Stimulated activated CD4-positive, alpha-beta T cell treated with anti-CD3 and anti-CD28 coated beads, Interleukin-2, amount 100 ng/mL, for 24 hours (primary cell): ENCODE data around the gene RNF227.
A peak's percentile ranks its signal among the peaks of the same experiment; 100 is the strongest.
"Not testable (repeated sequence)": the region's sequence is repeated elsewhere in the genome, so short reads cannot be mapped to it uniquely, and the experiment has no call there.

Experiments used
- DNase-seq, 2 donors: peaks; one replicate each; pipeline ENCODE4 v3.0.0-alpha.2; 2020

RNF227 gene

DNA sequence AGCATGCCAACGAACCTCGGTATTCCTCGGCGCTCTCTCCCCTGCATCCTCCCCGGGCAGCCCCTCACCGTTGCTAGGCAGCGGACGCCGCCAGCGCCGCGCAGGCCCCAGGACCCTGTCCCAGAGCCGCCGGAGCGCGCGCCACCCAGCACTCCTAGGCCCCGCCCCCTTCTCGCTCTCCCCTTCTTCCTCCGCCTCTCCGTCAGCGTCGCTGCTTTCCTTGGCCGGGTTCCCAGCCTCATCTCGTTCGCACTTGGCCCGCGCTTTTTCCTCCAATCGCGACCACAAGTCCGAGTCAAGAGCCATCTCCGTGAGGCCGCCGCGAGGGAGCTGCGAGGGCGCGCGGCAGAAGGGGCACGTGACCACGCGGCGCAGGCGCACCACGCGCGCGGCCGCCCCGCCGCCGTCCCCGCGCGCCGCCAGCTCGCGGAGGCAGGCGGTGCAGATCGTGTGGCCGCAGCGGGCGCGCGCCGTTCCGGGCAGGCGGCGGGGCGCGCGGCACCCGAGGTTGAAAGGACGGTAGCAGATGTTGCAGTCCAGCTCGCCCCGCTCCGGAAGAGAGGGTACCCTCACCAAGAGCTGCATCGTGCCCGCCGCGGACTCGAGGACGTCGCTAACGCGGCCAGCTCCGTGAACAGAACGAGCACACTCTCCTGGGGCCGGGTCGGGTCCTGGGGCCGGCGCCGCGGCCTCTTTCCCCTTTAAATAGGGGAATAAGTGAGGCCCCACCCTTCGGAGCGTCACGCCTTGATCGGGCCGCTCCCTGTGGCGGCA lies at the start of gene RNF227:
Gene RNF227, minus strand, starts transcription at position 679 of the 774 bp plus-strand sequence. Its CDS starts 94 bp downstream, at position 585.
- peak; percentile 89 to 93 for DNase-seq

DNA sequence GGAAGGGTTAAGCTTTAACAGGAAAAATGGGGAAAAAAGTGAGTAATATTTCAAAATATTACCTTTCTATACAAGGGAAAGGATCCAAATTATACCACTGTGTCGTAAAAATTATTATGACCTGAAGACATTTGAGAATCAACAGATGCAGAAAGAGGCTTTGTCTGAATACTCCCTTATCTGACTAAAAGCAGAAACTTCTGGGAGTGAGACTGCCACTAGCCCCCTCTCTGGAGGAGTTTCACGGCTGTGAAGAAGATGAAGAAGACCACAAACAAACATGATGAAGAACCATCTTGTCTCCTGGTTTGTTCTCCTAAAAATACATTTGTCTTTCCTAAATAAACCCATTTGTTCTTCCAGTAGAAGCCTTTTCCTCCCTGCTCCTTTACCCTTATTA lies 45.3 kb upstream of the RNF227 start:
- no peak for DNase-seq

DNA sequence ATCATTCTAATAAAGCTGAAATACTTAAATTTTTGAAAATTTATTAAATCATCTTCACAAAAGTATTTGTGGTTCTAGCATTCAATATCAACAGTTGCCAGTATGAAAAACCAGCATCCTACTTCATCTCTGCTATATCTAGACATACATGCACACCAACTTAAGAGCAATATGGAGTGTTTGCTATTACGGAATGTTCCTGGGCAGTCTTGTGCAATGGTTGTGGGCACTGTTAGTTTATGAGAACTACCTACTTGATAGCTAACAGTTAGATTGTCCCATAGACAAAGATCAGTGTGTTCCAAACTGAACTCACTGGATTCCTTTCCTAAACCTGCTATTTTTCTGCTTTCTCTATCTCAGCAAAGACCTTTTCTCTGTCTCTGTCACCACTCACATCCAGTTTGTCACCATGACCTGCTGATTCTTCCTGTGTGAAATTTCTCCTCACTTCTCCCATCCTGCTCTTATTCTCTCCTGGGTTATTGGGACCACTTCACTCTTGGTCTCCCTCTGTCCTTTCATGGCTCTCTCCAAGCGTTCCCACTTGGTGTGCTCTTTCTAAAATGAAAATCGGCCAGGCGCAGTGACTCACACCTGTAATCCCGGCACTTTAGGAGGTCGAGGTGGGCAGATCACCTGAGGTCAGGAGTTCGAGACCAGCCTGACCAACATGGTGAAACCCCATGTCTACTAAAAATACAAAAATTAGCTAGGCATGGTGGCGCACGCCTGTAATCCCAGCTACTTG lies 43.6 kb upstream of the RNF227 start:
- DNase-seq: no peak

DNA sequence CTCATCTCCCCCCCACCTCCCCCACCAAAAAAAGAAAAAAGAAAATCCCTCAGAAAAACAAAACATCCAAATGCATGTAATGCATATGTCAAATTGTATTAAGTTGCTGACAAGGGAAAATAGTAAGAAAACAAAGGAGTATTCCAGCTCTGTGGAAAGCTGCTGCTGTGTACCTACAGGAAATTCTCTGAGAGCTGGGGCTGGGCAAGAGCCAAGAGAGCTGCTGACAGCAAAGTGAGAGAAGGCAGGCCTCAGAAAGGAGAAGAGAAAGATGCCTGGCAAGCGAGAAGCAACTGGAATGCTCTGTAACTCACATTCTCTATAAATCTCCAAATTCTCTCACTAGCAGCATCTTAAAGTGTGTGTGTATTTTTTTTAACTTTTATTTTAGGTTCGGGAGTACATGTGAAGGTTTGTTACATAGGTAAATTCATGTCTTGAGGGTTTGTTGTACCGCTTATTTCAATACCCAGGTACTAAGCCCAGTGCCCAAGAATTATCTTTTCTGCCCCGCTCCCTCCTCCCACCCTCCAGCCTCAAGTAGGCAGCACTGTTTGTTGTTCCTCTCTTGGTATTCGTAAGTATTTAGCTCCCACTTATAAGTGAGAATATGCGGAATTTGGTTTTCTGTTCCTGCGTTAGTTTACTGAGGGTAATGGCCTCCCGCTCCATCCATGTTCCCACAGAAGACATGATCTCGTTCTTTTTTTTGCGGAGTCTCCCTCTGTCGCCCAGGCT lies 40.3 kb upstream of the RNF227 start:
- no peak for DNase-seq

DNA sequence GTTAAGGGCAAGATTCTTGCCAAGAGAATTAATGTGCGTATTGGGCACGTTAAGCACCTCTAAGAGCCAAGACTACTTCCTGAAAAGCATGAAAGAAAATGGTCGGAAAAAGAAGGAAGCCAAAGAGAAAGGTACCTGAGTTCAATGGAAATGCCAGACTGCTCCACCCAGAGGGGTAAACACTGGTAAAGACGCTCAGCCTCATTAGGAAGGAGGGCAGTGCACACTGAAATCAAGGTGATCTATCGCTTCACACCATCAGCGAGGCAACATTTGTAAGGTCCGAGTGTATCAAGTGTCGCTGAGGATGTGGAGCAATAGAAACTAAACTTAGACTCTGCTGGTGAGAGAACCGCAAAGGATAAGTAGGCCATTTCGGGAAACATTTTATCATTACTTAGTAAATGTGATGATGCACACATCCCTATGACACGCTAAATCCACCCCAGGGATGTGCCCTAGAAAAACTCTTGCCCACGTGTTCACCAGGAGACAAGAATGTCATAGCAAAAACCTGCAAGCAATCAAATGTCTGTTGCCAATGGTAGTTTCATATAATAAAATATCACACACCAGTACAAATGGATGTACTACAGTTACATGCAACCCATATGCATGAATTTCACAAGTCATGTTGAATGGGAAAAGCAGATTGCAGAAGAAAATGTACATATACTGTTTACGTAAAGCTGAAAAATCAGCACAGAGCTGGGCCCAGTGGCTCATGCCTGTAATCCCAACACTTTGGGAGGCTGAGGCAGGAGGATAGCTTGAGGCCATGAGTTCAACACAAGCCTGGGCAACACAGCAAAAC lies 39.5 kb upstream of the RNF227 start:
- DNase-seq: no peak

DNA sequence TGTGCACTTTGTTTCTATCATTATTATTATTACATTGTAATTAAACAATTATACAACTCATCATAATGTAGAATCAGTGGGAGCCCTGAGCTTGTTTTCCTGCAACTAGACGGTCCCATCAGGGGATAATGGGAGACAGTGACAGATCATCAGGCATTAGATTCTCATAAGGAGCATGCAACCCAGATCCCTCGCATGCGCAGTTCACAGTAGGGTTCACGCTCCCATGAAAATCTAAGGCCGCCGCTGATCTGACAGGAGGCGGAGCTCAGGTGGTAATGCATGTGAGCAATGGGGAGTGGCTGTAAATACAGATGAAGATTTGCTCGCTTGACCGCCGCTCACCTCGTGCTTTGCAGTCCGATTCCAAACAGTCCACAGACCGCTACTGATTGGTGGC lies 37.2 kb upstream of the RNF227 start:
- DNase-seq: not testable (repeated sequence)

DNA sequence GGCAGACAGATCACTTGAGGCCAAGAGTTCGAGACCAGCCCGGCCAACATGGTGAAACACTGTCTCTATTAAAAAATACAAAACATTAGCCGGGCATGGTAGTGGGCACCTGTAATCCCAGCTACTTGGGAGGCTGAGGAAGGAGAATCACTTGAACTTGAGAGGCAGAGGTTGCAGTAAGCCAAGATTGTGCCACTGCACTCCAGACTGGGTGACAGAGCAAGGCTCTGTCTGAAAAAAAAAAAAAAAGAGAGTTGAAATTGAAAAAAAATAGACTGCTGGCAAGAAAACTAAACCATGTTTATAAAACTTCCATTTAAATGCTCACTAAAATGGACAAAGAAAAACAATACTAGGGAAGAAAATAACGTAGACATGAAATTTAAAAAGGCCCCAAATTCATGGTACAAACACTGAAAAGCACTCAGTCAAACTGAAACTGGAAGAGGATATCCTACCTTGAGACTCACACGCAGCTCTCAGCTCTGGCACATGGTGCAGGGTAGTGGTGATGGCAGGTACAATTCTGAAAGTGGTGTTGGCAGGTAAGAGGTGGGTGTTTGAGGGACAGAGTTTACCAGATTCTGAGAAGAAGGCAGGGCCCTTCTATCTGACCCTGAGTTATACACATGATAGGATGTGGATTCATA lies 35.2 kb upstream of the RNF227 start:
- DNase-seq: peak; percentile 45 to 51

DNA sequence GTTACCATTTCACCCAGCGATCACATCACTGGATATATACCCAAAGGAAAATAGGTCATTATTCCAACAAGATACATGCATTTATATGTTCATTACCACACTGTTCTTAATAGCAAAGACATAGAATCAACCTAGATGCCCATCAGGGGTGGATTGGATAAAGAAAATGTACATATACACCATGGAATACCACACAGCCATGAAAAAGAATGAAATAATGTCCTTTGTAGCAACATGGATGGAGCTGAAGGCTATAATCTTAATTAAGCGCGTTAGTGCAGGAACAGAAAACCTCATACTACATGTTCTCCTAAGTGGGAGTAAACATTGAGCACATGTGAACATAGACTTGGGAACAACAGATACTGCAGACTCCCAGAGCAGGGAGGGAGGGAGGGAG lies 34.5 kb upstream of the RNF227 start:
- no peak for DNase-seq

DNA sequence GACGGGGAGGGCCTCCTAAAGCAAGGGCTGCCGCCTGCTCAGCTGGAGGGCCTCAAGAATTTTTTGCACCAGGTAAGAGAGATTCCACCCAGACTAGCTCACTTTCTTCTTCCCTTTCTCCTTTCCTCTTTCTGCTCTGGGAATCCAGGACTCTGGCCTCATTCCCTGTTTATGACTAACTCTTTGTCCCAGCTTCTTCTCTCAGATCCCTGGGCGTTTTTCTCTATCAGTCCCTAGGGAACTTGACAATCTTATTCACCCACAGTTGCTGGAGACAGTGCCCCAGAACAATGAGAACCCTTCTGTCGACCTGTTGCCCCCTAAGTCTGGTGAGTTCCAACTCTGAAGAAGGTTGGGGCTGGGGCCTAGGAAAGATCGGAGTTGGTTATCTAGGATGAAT lies 31.6 kb upstream of the RNF227 start:
- no peak for DNase-seq

DNA sequence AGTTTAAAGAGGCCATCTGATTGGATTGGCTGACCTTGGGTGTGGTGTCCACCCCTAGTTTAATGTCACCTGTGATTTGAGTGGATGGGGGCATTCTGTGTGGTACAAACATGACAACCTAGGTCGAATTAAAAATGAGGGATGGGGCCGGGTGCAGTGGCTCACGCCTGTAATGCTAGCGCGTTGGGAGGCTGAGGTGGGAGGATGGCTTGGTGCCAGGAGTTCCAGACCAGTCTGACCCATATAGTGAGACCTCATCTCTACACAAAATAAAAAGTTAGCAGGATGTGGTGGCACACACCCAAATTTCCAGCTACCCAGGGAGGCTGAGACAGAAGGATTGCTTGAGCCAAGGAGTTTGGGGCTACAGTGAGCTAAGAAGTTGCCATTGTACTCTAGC lies 30.4 kb upstream of the RNF227 start:
- no peak for DNase-seq

DNA sequence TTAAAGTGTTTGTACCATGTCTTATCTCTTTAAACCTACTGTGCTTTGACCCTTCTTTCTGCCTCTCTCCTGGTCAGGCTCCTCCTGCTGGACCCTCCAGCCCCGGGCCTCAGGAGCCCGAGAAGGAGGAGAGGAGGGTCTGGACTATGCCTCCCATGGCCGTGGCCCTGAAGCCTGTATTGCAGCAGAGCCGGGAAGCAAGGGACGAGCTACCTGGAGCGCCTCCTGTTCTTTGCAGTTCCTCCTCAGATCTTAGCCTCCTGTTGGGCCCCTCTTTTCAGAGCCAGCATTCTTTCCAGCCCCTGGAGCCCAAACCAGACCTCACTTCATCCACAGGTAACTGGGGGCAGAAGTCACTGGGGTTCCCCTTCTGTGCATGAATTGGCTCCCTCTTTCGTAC lies 29.6 kb upstream of the RNF227 start:
- DNase-seq: no peak

DNA sequence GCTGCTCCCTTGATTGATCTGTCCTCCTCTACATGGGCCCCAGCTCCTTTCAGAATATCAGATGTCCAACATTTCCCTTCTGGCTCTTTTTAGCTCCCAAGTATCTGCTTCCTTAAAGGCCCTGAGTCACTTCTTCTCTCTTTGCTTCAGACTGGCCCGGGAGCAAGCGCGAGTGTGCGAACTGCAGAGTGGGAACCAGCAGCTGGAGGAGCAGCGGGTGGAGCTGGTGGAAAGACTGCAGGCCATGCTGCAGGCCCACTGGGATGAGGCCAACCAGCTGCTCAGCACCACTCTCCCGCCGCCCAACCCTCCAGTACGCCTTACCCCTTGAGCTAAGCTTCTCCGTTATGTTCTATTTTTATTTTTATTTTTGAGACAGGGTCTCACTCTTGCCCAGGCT lies 28.2 kb upstream of the RNF227 start:
- DNase-seq: no peak

DNA sequence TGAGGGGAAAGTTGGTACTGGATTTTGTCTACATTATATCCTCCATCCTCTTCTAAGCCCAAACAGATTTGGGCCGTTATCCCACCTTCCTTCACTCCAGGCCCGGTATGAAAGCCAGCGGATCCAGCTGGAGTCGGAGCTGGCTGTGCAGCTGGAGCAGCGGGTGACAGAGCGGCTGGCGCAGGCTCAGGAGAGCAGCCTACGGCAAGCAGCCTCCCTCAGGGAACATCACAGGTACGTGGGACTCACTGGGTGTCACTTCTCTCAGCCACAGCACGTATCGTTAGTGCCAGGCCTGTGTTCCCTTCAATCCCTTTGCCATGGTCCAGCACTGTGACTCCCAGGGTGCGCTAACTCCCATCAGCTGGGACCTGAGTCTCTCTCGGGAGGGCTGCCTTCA lies 27.2 kb upstream of the RNF227 start:
- DNase-seq: no peak

DNA sequence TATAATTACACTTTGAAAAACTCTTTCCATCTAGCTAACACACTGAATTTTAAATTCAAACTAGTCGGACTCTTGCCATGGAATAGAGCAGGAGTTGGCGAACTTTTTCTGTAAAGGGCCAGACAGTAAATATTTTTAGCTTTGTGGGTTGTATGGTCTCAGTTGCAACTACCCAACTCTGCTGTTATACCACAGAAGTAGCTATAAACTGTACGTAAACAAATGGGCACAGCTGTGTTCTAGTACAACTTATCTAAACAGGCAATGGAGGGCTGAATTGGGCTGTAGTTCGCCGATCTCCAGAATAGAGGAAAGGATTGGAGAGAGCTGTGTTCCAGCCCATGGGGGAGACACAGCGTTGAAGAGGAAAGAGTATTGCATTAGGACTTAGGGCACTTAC lies 24.7 kb upstream of the RNF227 start:
- no peak for DNase-seq

DNA sequence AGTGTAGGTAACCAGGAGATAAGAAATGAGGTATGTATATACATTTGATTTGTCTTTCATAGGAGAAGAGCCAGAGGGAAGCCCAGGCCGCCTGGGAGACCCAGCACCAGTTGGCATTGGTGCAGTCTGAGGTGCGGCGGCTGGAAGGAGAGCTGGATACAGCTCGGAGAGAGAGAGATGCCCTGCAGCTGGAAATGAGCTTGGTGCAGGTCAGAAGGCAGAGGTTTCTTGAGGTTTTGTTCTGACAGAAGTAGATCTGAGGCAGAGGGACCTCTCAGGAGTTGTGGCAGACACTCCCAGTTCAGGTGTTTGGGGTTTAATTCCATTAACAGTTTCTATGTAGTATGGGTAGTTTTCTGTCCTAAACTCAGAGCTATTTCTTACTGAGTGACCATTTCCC lies 23.9 kb upstream of the RNF227 start:
- no peak for DNase-seq

DNA sequence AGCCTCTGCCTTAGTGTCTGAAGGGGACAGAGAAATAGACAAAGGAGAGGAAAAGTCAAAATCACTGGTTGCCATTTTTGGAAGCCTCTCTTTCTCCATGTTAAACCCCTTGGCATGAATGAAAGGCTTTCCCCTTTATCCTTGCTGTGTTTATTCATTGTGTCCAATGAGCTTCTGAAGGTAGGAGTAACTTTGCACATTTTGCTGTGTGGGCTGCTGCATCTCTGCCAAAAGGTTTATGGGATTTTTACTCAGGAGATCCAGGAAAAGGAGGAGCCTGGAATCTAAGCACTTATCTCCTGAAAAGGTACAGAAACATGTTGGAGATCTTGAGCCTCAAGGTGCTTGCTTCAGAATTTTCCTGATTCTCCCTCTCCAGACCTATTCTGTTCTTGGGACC lies 19.8 kb upstream of the RNF227 start:
- no peak for DNase-seq

DNA sequence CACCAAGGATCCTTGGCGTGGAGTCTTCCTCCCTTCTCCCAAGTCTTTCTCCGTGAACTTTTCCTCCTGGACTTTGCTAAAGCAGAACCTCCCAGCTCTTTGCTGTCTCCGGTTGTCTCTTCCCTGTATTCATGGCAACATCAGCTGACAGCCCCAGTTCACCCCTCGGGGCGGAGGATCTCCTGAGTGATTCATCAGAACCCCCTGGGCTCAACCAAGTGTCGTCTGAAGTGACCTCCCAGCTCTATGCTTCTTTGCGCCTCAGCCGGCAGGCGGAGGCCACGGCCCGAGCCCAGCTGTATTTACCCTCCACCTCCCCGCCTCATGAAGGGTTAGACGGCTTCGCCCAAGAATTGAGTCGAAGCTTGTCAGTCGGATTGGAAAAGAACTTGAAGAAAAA lies 16.9 kb upstream of the RNF227 start:
- DNase-seq: peak in 1 of 2 donors; percentile 35

DNA sequence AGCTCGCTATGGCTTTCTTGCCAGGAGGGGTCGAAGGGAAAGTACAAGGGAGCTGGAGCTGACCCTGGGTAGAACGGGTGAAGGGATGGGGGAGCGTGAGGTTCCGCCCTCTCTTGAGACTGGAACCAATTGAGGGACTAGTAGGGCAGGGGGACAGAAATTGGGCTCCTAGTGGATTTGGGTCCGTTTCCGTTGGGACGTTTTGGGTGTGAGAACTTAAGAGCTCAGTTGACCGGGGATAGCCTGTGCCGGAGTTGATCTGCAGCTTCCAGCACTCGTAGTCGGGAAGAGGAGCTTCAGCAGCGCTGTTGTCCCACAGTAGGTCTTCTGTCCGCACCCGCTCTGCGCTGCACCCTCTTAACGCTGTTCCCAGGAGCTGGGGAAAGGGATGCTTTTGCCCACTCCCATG lies 16.4 kb upstream of the RNF227 start:
- DNase-seq: peak in 1 of 2 donors; percentile 31

DNA sequence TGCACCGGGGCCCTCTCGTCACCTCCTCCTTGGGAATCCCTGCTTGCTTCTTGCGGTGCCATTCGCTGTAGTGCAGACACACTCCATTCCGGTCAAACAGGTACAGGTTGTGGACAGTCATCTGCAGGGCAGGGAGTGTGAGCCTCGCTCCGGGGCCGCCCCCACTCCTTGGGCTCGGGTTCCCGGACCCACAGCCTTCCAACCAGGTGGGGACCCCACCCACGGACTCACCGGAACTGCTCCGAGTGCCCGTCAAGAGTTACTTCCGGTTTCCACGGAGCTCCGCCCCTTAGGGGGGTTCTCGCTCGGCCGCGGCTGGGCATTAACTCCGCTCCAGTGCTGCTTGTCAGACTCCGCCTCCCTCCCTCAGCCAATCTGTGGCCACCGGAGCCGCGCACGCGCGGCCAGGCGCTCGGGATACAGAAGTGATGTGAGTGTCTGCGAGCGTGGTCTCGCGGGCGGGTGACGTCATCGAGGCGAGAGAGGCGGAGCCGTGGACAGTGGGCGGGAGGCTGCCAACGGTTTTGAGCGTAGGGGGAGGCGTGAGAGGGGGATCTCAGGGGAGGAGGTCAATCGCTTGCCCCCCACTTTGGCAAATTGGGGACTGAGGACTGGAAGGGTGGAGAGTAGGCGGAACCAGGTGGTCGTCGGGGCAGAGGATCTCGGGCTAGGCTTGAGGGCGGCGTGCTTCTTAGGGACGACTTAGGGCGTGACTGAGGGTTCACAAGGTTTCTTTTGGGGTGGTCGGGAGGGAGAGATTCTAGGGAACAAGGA lies 15.8 kb upstream of the RNF227 start, which contains the start of the genes CNTROB and TRAPPC1:
Gene CNTROB, plus strand, starts transcription at position 498 of the 774 bp plus-strand sequence. CDS start 874 bp downstream, outside the sequence.
Gene TRAPPC1, minus strand, starts transcription at position 238 of the 774 bp plus-strand sequence. Its CDS starts 117 bp downstream, at position 121.
- DNase-seq: peak; percentile 99

DNA sequence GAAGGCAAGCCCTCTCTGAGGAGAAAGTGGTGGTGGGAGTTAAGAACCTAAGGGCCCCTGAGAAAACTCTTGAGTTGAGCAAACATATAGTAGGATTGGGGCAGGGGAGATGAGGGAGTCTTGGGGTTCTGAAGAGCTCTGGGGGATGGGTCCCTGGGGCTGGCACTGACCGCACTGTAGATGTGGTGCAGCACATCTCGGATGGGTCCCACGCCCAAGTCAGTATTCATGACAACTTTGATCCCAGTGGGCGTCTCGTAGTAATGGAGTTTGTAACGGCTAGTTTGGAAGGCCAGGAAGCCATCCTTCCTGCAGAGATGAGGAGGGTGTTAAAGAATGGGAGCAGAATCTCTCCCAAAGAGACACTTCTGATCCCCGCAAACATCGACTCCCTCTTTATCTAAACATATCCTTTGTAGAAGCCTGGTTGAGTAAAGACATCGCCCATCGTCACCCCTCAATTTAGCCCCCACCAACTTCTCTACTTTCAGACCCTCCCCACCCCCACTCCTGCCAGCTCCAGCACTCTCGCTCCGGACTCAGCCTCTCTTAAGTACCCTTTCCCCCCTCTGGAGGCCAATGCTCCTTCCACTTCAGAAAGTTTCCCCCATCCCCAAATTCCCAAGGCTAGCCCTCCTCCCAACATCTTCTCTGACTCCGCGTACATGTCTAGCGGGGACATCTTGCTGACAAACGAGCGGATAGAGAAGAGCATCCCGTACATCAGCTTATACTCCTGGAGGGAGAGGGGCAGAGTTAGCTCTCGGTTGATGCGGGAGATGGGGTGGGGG lies 14.9 kb upstream of the RNF227 start:
- no peak for DNase-seq
